Measurements from ENCODE around the gene HES1.
"Not testable (repeated sequence)": the region's sequence is repeated elsewhere in the genome, so short reads cannot be mapped to it uniquely, and the experiment has no call there.

HES1 gene

GRCh38 chr3:194128202-194128918 is 7.6 kb upstream of the HES1 start:
- Histone ChIP-seq H3K27me3 (ENCODE audit: insufficient read depth, poor library complexity, severe bottlenecking) (peaks cover 2% of the 10 kb centered on the region), H3K27ac (replicated peaks) (no peak overlapping the region), H3K4me3 (replicated peaks; ENCODE audit: insufficient read depth, low read length) (no peak overlapping the region)
- DNase-seq (ENCODE audit: low read depth in 1 of 2, low spot score in 1 of 2): no peak
- TF ChIP-seq, protein P1, sequence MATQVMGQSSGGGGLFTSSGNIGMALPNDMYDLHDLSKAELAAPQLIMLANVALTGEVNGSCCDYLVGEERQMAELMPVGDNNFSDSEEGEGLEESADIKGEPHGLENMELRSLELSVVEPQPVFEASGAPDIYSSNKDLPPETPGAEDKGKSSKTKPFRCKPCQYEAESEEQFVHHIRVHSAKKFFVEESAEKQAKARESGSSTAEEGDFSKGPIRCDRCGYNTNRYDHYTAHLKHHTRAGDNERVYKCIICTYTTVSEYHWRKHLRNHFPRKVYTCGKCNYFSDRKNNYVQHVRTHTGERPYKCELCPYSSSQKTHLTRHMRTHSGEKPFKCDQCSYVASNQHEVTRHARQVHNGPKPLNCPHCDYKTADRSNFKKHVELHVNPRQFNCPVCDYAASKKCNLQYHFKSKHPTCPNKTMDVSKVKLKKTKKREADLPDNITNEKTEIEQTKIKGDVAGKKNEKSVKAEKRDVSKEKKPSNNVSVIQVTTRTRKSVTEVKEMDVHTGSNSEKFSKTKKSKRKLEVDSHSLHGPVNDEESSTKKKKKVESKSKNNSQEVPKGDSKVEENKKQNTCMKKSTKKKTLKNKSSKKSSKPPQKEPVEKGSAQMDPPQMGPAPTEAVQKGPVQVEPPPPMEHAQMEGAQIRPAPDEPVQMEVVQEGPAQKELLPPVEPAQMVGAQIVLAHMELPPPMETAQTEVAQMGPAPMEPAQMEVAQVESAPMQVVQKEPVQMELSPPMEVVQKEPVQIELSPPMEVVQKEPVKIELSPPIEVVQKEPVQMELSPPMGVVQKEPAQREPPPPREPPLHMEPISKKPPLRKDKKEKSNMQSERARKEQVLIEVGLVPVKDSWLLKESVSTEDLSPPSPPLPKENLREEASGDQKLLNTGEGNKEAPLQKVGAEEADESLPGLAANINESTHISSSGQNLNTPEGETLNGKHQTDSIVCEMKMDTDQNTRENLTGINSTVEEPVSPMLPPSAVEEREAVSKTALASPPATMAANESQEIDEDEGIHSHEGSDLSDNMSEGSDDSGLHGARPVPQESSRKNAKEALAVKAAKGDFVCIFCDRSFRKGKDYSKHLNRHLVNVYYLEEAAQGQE (IDR thresholded peaks at IDR 0.05; ENCODE audit: insufficient replicate concordance, low read depth): no peak
- no peak for TF ChIP-seq POLR2AphosphoS5 (IDR thresholded peaks at IDR 0.05; ENCODE audit: low read depth)
- TF ChIP-seq GABPA (IDR thresholded peaks at IDR 0.05; ENCODE audit: low read depth): no peak
- TF ChIP-seq SPI1 (IDR thresholded peaks at IDR 0.05; ENCODE audit: borderline replicate concordance, low read depth): no peak
- TF ChIP-seq, protein P2, sequence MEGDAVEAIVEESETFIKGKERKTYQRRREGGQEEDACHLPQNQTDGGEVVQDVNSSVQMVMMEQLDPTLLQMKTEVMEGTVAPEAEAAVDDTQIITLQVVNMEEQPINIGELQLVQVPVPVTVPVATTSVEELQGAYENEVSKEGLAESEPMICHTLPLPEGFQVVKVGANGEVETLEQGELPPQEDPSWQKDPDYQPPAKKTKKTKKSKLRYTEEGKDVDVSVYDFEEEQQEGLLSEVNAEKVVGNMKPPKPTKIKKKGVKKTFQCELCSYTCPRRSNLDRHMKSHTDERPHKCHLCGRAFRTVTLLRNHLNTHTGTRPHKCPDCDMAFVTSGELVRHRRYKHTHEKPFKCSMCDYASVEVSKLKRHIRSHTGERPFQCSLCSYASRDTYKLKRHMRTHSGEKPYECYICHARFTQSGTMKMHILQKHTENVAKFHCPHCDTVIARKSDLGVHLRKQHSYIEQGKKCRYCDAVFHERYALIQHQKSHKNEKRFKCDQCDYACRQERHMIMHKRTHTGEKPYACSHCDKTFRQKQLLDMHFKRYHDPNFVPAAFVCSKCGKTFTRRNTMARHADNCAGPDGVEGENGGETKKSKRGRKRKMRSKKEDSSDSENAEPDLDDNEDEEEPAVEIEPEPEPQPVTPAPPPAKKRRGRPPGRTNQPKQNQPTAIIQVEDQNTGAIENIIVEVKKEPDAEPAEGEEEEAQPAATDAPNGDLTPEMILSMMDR (IDR thresholded peaks at IDR 0.05; ENCODE audit: insufficient read depth, low read length): no peak

GRCh38 chr3:194128919-194129295 is 7.0 kb upstream of the HES1 start:
- H3K4me3 ChIP-seq (replicated peaks; ENCODE audit: insufficient read depth, low read length); H3K27me3 ChIP-seq (ENCODE audit: insufficient read depth, poor library complexity, severe bottlenecking); H3K27ac ChIP-seq (replicated peaks); DNase-seq (ENCODE audit: low read depth in 1 of 2, low spot score in 1 of 2): not testable (repeated sequence)

DNA sequence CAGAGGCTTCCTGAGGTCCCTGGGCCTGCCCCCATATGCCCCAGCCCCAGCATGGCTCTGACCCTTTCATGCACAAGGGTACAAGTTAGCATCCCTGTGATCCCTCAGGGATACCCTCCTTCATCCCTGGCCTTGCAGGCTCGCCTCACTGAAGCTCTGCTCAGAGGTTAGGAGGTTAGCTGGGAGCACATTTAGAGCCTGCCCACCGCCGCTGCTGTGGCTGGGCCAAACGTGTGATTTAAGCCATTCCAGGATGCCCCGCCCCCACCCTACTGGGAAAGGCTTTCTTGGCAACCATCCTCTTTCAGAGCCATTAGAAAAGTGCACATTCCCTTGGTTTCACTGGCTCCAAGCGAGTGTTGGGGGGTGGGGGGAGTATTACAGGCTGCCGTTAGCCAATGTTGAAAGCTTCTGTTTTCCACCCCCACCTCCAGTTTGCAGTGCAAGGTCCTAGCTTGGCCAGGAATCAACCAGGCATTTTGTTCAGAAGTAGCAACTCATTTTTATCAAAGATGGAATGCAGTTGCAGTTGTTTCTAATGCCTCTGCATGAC is 6.3 kb upstream of the HES1 start:
- DNase-seq (ENCODE audit: low read depth in 1 of 2, low spot score in 1 of 2): no peak
- Histone ChIP-seq H3K4me3 (replicated peaks; ENCODE audit: insufficient read depth, low read length) (no peak overlapping the region), H3K27me3 (ENCODE audit: insufficient read depth, poor library complexity, severe bottlenecking) (peaks cover 2% of the 10 kb centered on the region), H3K27ac (replicated peaks) (no peak overlapping the region)
- TF ChIP-seq, protein P2 (IDR thresholded peaks at IDR 0.05; ENCODE audit: insufficient read depth, low read length): no peak
- TF ChIP-seq SPI1 (IDR thresholded peaks at IDR 0.05; ENCODE audit: borderline replicate concordance, low read depth): no peak
- TF ChIP-seq GABPA (IDR thresholded peaks at IDR 0.05; ENCODE audit: low read depth): no peak
- TF ChIP-seq POLR2AphosphoS5 (IDR thresholded peaks at IDR 0.05; ENCODE audit: low read depth): no peak
- TF ChIP-seq, protein P1 (IDR thresholded peaks at IDR 0.05; ENCODE audit: insufficient replicate concordance, low read depth): no peak

DNA sequence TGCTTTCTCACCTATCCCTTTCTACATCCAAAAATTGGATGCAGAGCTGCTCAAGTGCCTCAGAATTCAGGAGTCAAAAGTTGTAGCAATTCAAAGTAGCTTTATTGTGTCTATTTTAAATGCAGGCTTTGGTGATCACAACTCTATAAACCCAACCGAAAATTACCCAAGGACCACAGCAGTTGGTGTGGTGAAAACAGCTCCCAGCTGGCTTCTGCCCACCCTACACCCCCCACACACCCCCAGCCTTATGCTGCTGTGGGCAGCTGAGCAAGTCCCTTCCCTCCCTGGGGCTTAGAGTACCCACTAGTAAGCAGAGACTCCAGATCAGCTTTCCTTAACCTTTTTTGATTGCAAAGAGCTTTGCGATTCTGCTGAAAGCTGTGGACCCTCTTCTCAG is 5.8 kb upstream of the HES1 start:
- no peak for TF ChIP-seq GABPA (IDR thresholded peaks at IDR 0.05; ENCODE audit: low read depth)
- TF ChIP-seq POLR2AphosphoS5 (IDR thresholded peaks at IDR 0.05; ENCODE audit: low read depth): no peak
- no peak for TF ChIP-seq SPI1 (IDR thresholded peaks at IDR 0.05; ENCODE audit: borderline replicate concordance, low read depth)
- TF ChIP-seq, protein P2 (IDR thresholded peaks at IDR 0.05; ENCODE audit: insufficient read depth, low read length): no peak
- TF ChIP-seq, protein P1 (IDR thresholded peaks at IDR 0.05; ENCODE audit: insufficient replicate concordance, low read depth): no peak
- H3K27ac ChIP-seq (replicated peaks): no peak overlapping the region
- DNase-seq (ENCODE audit: low read depth in 1 of 2, low spot score in 1 of 2): no peak
- H3K27me3 ChIP-seq (ENCODE audit: insufficient read depth, poor library complexity, severe bottlenecking): peaks cover 2% of the 10 kb centered on the region
- no peak overlapping the region for H3K4me3 ChIP-seq (replicated peaks; ENCODE audit: insufficient read depth, low read length)
